CD1c-positive myeloid dendritic cell (primary cell): ENCODE results near the gene SLC1A3.

ENCODE experiments used
- DNase-seq: peaks from one replicate; pipeline ENCODE4 v3.0.0-alpha.2; 2016; ENCODE audit errors: extremely low spot score

The SLC1A3 gene

DNA sequence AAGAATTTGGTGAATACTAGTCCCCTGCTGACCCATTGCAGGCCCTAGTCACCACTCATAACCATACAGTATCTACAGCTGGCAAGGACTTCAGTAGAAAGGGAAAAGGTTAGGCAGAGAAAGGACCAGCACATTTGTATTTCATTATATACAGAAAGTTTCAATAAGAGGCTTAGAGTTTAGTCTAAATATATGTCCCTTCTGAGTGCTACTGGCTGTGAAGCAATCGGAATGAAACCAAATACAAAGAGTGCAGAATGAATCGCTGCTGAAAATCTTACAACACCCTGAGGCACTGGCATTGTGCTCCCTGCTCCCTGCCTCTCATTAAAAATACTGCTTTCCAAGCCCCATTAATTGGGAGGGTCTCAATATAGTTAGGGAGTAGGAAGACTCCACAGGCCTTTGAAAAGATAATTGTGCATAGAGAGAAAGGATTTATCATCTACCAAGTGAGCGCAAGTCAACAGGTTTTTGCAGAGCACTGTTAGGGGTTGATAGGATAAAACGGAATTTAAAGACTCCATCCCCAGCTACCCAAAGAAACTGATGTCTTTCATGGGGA is 110.8 kb downstream of the SLC1A3 start:
- DNase-seq: no peak

DNA sequence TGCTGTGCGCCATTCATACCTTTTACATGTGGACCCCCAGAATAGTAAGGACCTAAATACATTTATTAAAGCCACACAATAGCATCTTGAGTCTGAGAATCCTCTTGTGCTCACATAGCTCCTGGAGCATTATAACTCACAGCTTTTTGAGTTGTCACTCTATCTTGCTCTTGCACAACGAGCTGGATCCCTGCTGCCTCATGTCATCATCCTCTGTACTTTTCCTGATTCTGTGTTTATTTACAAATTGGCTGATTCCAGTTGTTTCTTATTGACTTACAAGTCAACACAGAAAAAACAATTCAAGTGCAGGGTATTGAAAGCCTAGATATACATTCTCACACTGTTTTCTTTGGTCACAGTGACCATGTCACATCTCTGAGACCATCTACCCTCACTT is 112.9 kb downstream of the SLC1A3 start:
- no peak for DNase-seq

DNA sequence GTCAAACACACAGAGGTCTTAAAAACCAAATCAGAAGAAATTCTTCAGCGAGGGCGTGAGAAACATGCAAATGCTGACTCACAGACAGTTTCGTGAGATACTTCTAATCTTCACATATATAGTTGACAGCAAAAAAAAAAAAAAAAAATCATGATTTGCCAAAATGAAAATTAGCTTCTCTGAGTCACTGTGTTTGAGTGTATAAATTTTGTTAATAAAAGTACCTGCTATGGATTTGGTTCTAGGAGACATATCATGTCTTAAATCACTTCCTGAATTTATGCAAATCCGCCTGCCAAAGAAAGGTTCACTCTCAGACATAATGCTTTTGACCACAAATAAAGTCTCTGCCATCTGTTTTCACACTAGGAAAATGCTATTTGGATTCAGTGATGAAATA is 114.3 kb downstream of the SLC1A3 start:
- no peak for DNase-seq

DNA sequence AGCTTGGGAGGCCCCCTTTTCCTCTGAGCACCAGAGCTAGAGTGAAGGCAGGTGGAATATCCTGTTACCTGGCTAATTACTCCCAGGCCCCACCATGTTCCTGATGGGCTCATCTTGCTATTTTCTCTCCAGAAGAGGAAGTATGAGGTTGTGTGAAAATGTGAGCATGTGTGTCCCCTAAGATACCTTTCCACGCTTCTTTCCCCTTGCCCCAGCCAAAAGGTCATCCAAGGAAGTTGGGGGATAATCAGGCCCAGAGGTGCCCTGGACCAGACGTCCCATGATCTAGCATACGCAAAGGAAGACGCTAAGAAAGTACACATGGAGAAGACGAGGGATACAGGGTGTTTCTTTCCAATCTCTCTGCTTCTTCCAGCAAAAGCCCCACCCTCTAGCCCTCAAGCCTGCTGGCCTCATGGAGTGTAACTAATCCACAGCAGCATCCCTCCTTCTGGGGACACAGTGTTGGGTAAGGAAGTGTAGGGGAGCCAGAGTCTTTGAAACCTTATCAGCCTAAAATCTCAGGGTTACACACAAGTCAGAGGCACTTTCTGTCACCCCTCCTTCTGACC is 115.3 kb downstream of the SLC1A3 start:
- no peak for DNase-seq

DNA sequence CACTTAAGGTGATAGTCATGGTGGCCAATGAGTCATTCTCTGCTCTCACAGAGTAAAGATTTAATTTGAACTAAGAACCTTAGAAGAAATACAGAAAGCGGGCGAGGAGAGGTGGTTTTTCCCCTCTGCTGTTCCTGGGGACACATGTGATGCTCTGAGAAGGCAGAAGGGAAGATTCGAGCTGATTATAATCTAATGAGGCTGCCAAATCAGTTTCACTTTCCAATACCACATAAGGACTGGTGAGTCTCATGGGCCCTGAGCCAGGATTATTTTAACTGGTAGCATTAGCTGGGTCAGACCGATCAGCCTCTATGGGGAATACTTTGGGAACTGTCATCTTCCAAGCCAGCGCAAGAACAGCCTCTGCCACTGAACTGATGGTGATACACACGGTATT is 116.5 kb downstream of the SLC1A3 start:
- DNase-seq: no peak

DNA sequence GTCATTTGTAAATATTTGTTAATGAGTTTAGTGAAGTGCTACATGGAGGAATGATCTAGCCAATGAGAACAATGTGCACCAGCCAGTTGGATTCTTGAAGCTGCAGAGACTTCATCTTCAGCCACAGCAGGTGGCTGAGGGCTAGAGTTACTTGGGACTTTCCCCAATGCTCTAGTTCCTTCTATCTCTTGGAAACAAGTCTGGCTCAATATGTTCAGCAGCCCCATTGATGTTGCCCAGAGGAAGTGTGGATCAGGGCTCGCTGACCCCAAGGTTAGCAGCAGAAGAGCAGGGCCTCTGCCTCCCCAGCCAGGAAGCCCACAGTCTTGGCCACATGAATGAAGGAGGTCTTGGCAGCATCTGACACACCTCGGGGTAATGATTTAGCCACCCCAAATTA is 117.5 kb downstream of the SLC1A3 start:
- peak; percentile 46 for DNase-seq

DNA sequence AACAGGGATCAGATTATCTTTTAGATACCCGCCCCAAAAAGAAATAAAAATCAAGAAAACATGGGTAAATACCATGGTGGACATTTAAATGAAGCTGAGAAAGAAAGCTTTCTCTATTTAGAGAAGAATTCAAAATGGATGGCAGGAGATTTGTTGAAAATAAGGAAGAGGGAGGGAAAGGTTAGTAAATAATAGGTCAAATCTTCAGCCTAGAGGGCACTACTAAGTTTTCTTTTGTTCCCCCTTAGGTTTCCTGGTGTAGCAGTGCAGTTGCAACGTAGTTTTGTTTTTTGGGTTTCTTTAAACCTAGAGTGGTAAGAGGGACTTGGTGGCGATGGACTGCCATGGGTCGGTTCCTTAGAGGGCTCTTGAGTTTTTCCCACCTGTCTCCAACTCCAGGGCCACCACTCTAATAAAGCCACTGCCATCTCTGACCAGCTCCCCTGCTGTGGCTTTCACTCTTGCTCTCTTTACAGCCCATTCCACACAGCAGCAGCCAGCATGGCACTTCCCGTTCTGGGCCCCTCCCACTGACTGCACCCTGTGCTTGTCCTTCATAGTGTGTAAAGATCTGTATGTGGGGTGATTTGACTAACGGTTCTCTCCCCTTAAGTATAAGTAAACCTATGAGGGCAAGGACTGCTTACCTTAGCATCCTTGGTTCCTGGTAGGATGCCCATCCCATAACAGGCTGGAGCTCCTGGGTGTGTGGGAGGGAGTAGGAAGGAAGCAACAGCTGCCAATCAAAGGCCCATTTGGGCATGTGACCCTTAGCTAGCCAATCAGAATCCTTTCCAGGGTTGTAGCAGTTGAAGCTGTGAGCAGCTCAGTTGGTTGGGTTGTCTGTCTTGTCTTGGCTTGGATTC is 118.3 kb downstream of the SLC1A3 start:
- DNase-seq: peak; percentile 85

DNA sequence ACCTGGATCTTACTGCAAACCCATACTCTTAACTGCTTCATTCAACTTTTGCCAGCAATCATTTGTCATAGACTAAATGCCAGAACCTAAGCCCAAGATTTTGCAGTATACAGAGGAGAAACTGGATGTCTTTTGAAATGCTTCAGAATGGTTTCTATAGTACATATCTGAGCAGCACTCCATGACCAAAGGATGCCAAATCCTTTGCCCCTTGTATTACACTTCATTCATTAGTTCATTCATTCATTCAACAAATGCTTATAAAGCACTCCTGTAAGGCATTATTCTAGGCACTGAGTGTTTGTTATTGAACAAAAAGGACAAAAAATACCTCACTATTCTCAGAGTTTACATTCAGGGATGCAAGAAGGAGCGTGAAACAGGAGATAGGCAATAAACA is 119.9 kb downstream of the SLC1A3 start:
- no peak for DNase-seq

DNA sequence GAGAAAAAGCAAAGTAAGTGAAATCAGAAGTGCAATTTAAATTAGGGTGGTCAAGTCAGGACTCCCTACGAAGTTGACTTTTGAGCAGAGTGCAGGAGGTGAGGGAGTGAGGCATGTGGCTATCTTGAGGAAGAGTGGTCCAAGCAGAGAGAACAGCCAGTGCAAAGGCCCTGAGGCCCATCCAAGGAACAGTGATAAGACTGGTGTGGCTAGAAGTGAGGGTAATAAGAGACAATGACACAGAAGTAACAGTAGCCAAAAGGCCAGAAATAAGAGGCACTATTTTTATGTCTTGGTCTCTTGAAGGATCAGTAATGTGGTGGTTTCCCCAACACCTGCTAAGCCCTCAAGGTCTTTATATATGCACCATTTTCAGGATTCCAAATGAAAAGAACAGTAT is 120.4 kb downstream of the SLC1A3 start:
- no peak for DNase-seq

DNA sequence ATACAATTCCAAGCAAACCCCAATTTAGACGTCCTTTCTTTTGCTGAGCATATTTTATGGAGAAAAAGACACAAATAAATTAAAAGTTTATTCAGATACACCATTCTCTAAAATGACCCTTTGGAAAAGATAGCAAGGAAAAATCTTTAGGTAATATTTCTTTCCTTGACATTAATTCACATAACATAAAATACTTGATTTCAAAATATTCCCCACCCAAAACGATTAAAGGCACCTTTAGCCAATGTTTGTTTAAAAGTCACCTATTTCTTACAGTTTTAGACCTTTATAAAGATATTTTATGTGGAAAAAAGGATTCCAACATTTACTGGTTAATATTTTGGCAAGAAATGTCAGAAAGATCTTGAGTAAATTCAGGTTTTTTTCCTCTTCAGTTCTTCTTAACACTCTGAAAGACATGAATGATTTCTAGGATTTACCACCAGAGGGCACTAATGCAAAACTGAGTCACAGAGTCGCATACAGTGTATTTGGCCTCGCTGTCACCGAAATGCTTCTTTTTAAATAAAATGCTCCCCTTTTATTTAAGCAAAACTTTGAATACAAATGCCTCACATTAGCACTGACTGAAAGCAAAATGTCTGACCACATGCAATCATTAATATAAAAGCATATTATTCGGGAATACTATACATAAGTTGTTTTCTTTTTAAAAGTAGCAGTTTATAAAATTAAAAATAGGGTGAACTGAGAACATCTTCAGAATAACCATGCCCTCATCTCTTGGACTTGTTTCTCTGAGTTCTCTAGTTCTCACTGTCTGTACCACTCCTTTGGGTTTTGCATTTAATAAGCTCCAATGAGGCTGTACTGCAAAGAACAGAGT is 122.5 kb downstream of the SLC1A3 start:
- peak; percentile 74 for DNase-seq

DNA sequence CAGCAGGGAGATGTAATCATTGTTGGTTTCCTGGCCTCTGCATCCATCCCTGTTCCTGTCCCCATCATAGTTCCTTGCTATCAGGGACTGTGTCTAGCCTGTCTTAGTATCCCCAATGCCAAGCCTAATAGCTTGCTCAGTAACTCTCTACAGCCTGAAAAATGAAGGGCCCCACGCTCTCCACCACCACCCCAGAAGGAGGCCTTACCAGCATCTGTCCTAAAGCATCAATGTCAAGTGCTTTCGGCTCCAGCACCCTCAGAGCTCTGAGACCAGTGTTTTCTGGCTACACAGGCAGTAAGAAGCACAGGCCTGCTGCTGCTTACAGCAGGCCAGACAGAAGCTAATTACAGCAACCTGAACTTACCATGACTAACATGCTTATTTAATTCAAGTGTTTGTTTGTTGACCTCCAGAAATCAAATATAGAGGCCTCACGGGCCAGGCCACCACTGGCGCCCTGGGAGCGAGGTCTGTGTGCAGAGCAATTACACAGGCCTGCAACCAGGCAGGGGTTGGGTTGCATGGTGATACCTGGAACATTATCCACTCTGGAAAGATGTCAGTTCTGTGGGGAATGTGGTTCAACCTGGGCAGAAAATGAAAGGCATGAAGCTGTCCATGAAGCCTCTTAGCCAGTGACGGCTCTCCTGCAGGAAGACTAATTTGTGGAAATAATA is 124.3 kb downstream of the SLC1A3 start:
- no peak for DNase-seq

DNA sequence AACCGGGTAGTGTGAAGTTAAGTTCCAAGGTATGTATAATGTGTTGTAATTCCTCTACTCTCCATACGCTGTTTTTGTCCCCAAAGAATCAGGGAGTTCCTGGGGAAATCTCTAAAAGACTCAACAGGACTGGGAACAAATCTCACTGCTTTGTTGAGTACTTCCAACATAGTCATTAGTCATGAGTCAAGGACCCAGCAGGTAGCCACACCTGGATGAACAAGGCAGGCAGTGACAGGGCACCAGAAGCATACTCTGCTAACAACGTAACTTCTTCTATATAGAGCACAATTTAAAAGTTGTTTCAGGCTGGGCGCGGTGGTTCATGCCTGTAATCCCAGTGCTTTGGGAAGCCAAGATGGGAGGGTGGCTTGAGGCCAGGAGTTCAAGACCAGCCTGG is 126.8 kb downstream of the SLC1A3 start:
- no peak for DNase-seq

DNA sequence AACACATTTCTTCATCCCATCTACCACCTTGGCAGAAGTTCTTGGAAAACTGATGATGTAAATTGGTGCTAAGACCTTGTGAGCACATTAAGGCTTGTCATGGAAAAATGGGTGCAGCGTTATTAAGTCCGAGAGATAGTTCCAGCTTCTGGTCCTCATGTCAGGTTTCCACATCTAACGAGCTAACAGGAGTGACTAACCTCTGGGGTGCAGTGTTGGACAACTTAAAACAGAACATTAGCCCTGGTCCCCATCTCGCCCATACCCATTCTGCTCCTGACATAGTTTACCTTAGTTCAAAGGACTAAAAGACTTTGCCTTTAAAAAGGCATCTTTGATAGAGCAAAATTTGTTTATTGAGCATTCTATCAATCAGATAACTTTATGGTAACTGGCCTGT is 128.0 kb downstream of the SLC1A3 start:
- no peak for DNase-seq

DNA sequence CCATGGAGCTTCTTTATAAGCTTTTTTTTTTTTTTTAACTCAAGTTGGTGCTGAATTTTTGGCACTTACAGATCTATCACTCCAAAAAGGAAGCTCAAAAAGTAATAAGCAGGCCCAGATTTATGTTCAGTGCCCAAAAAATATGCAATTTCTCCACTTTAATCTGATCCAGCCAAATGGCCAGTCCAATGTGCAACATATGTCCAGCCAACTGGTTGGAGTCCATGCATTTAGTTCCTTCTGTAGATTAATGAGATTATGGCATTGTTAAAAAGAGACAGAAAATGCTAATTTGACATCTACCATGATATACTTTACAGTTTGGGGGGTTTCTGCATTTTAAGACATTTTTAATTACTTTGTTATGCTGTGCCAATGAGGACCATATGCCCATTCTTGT is 129.5 kb downstream of the SLC1A3 start:
- no peak for DNase-seq
